D721Med (cell line): ENCODE data around the gene SLC13A2.

Experiments used
- DNase-seq: peaks from one replicate; pipeline ENCODE4 v3.0.0; 2011; ENCODE audit warnings: low spot score; ENCODE audit not compliant: insufficient read length
- FAIRE-seq: peaks from 2 replicates; lab custom pipeline; 2011; peaks lifted over from hg19 to GRCh38; lab: Jason Lieb, UNC
- CTCF ChIP-seq: IDR thresholded peaks from 2 replicates; pipeline ENCODE4 v1.5.1; 2012; ENCODE audit warnings: mild to moderate bottlenecking, control low read depth; ENCODE audit not compliant: insufficient read depth; ENCODE audit errors: missing control alignments

Gene SLC13A2

GRCh38 chr17:28545141-28545503, 71.7 kb downstream of the SLC13A2 start:
- FAIRE-seq: no peak
- no peak for TF ChIP-seq CTCF

GRCh38 chr17:28545787-28546415, 72.5 kb downstream of the SLC13A2 start:
- TF ChIP-seq CTCF: no peak
- FAIRE-seq: no peak
- no peak for DNase-seq

More at GRCh38 chr17:28545141-28545503, 71.7 kb downstream of the SLC13A2 start:
- no peak for DNase-seq

DNA sequence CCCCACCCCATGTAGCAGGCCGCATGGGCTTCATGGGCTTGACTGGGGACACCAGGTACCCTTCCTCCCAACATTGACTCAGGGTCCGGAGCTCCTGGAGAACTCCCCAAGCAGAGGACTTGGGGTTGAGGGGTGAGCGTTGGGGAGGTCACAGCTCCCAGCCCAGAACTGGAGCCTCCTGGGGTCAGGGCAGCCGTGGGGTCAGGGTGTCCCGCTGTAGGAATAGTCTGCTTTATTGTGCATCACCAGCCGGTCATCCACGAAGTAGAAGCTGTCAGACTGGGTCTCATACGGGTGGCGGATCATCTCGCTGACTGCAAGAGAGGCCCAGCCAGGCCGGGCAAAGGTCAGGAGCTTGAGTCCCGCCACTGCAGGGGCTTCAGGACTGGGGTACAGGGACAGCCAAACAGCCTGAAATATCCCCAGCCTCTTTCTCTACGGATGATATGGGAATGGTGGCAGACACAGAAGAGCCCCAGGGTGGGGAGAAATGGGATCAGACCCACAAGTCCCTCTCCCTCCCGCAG, 73.7 kb downstream of the SLC13A2 start:
- no peak for DNase-seq
- FAIRE-seq: no peak
- no peak for TF ChIP-seq CTCF
